K562 (cell line): Measurements from ENCODE around the gene IQGAP3. TPM values are rescaled to one million over a fixed set of nuclear protein-coding genes. Genes with fewer than 3 reads are reported as not detected.

Experiments
- DEAF1 ChIP-seq: fragments of 450-650 bp; formaldehyde crosslinking; IDR thresholded peaks from 2 replicates; pipeline ENCODE4 v1.4.0; 2020; ENCODE audit warnings: mild to moderate bottlenecking, moderate library complexity
- FOXK1 ChIP-seq: sonication (generic); formaldehyde crosslinking; IDR thresholded peaks from 2 replicates; pipeline ENCODE4 v1.8.0; 2022; ENCODE audit warnings: missing genetic modification reagents, mild to moderate bottlenecking, borderline replicate concordance
- IRF1 ChIP-seq: sonication (generic); formaldehyde crosslinking; IDR thresholded peaks from 2 replicates; pipeline ENCODE4 v1.8.0; 2022; ENCODE audit warnings: missing genetic modification reagents, mild to moderate bottlenecking, borderline replicate concordance
- MNT ChIP-seq, 2 experiments: fragments of 450-650 bp; conservative IDR thresholded peaks; 2 replicates each; pipeline ENCODE4 v1.6.1; 2017; ENCODE audit warnings: mild to moderate bottlenecking in 2 of 2, moderate library complexity in 2 of 2
- SMAD4 ChIP-seq: fragments of 250-450 bp; sonication (Bioruptor Pico); conservative IDR thresholded peaks from 2 replicates; pipeline ENCODE4 v1.8.0; 2021; ENCODE audit warnings: inconsistent platforms, mild to moderate bottlenecking, moderate library complexity
- TCF15 ChIP-seq: fragments of 250-450 bp; sonication (Bioruptor Pico); IDR thresholded peaks from 2 replicates; pipeline ENCODE4 v1.8.0; 2022; ENCODE audit warnings: moderate library complexity, mild to moderate bottlenecking, inconsistent platforms
- ZNF280A ChIP-seq: fragments of 450-650 bp; IDR thresholded peaks from 2 replicates; pipeline ENCODE4 v1.6.1; 2018; ENCODE audit warnings: mild to moderate bottlenecking, low read depth; ENCODE audit not compliant: partially characterized antibody
- polyA plus RNA-seq, 8 experiments: library from polyadenylated mRNA; depleted of rRNA in 4 of 8; stranded (reverse) in 5 of 8; unstranded in 3 of 8; fragments of >200 nt; fragmentation: Nextera tagmentation in 2 of 8; fragmentation: Illumina TruSeq in 1 of 8; extraction: Ambion mirVana in 2 of 8; extraction: Trizol in 1 of 8; gene quantifications; 2 replicates each; pipeline versions ENCODE4 v1.2.1 to v1.2.3, GENCODE V29; 2011 to 2014; ENCODE audit warnings: inconsistent platforms in 1 of 8, missing spikeins in 1 of 8
- total RNA-seq, 7 experiments: library from RNA; depleted of rRNA in 6 of 7; stranded (reverse); fragments of >200 nt in 6 of 7; fragmentation: Illumina TruSeq in 2 of 7; extraction: Trizol in 2 of 7; gene quantifications; 2 replicates each; pipeline versions ENCODE4 v1.2.1 to v1.2.3, GENCODE V29; 2011 to 2021; ENCODE audit warnings: low replicate concordance in 1 of 7

The IQGAP3 gene
- total and polyA plus RNA-seq, 9 of the 15 experiments (the other 6 are each of a cell fraction or from before 2014, with no cell fraction given) = 1.4 to 16.6 (median 11.9) TPM

GRCh38 chr1:156483397-156483796 is 89.0 kb downstream of the IQGAP3 start (continued):
- TF ChIP-seq MNT (conservative IDR thresholded peaks at IDR 0.05) (no peak), DEAF1 (CRISPR knock-in tag) (no peak), SMAD4 (no peak), FOXK1 (CRISPR knock-in tag) (no peak), TCF15 (CRISPR knock-in tag) (no peak), ZNF280A (no peak), IRF1 (CRISPR knock-in tag) (no peak)
